H1 (cell line): ENCODE results near the gene UBE2O. TPM values are rescaled to one million over a fixed set of nuclear protein-coding genes. Genes with fewer than 3 reads are reported as not detected.

Experiments
- CTCF ChIA-PET: fragments of 300-600 bp; sonication (Branson Sonifier 250); formaldehyde crosslinking; loops from one replicate; lab custom pipeline; 2021; ENCODE audit not compliant: partially characterized antibody; lab: Charles Lee
- POLR2A ChIA-PET: fragments of 300-600 bp; sonication (Branson Sonifier 250); formaldehyde crosslinking; loops from one replicate; lab custom pipeline; 2021; ENCODE audit warnings: inconsistent platforms; ENCODE audit not compliant: partially characterized antibody; lab: Charles Lee
- DNase-seq, 2 experiments: peaks; one replicate each; pipeline versions ENCODE4 v3.0.0 to v3.0.0-alpha.2; 2010 to 2022; ENCODE audit warnings: low spot score in 2 of 2, low read depth in 1 of 2, mixed read lengths in 1 of 2
- FAIRE-seq: peaks from 2 replicates; lab custom pipeline; 2011; peaks lifted over from hg19 to GRCh38; lab: Jason Lieb, UNC
- H2AFZ ChIP-seq: 2 replicates; pipeline ENCODE4 v1.8.1; 2012; ENCODE audit warnings: low read length, inconsistent platforms
- H2AK5ac ChIP-seq: 2 replicates; pipeline ENCODE4 v1.6.1; 2013; ENCODE audit warnings: low read depth, low read length
- H2BK120ac ChIP-seq: replicated peaks from 2 replicates; pipeline ENCODE3; 2013; ENCODE audit warnings: low read depth, low read length, inconsistent platforms
- H2BK12ac ChIP-seq: 2 replicates; pipeline ENCODE4 v1.6.1; 2013; ENCODE audit warnings: low read depth, low read length
- H2BK15ac ChIP-seq: 2 replicates; pipeline ENCODE4 v1.6.1; 2013; ENCODE audit warnings: low read length
- H2BK20ac ChIP-seq: 2 replicates; pipeline ENCODE4 v1.6.1; 2013; ENCODE audit warnings: low read length
- H2BK5ac ChIP-seq: 2 replicates; pipeline ENCODE4 v1.6.1; 2013; ENCODE audit warnings: low read depth, low read length
- H3K14ac ChIP-seq: 2 replicates; pipeline ENCODE4 v1.6.1; 2013; ENCODE audit warnings: inconsistent platforms; ENCODE audit not compliant: insufficient read length
- H3K18ac ChIP-seq: 2 replicates; pipeline ENCODE4 v1.6.1; 2013; ENCODE audit warnings: low read length; ENCODE audit errors: extremely low read depth
- H3K23ac ChIP-seq: 2 replicates; pipeline ENCODE4 v1.6.1; 2013; ENCODE audit warnings: inconsistent platforms; ENCODE audit not compliant: insufficient read length
- H3K23me2 ChIP-seq: 2 replicates; pipeline ENCODE4 v1.6.1; 2013; ENCODE audit warnings: low read depth, low read length
- H3K27ac ChIP-seq: 2 replicates; pipeline ENCODE4 v1.6.1; 2011; ENCODE audit warnings: low read depth, low read length, inconsistent platforms
- H3K27me3 ChIP-seq, 4 experiments: replicated peaks in 1 of 4; 1 replicate in 1 of 4; 2 replicates in 3 of 4; pipeline versions ENCODE4 v1.6.1 to v1.8.1; 2011 to 2013; ENCODE audit warnings: low read length in 3 of 4, mild to moderate bottlenecking in 3 of 4, inconsistent platforms in 2 of 4, mixed read lengths in 2 of 4, moderate library complexity in 1 of 4; ENCODE audit not compliant: control insufficient read depth in 3 of 4, insufficient read depth in 3 of 4; ENCODE audit errors: extremely low read depth in 1 of 4
- H3K36me3 ChIP-seq, 4 experiments: 2 replicates each; pipeline versions ENCODE4 v1.6.1 to v1.8.1; 2011 to 2013; ENCODE audit warnings: mild to moderate bottlenecking in 4 of 4, low read length in 3 of 4, moderate library complexity in 2 of 4, control low read depth in 1 of 4, inconsistent platforms in 1 of 4; ENCODE audit not compliant: insufficient read depth in 4 of 4, control insufficient read depth in 2 of 4
- H3K4ac ChIP-seq: replicated peaks from 2 replicates; pipeline ENCODE3; 2013; ENCODE audit warnings: low read length, low read depth, mixed read lengths, inconsistent platforms; ENCODE audit not compliant: insufficient read length
- H3K4me1 ChIP-seq, 4 experiments: replicated peaks in 1 of 4; 1 replicate in 1 of 4; 2 replicates in 3 of 4; pipeline versions ENCODE4 v1.6.1 to v1.8.1; 2011 to 2013; ENCODE audit warnings: low read length in 3 of 4, inconsistent platforms in 2 of 4, mixed read lengths in 1 of 4; ENCODE audit not compliant: insufficient read depth in 4 of 4, control insufficient read depth in 3 of 4
- H3K4me2 ChIP-seq, 2 experiments: 2 replicates each; pipeline versions ENCODE4 v1.6.1 to v1.8.1; 2011 to 2013; ENCODE audit warnings: low read depth in 2 of 2, low read length in 2 of 2, control low read depth in 1 of 2, inconsistent platforms in 1 of 2, mild to moderate bottlenecking in 1 of 2; ENCODE audit not compliant: insufficient read depth in 1 of 2
- H3K4me3 ChIP-seq, 4 experiments: fragments of 200-600, 300-600 bp in 1 of 4; sonication (generic), shearing (Covaris generic), sonication (Bioruptor Twin) in 1 of 4; 2 replicates each; pipeline versions ENCODE4 v1.5.1 to v1.8.1; 2011 to 2016; ENCODE audit warnings: low read length in 4 of 4, low read depth in 3 of 4, control low read depth in 2 of 4, inconsistent platforms in 2 of 4, mild to moderate bottlenecking in 2 of 4, mixed read lengths in 1 of 4, moderate library complexity in 1 of 4; ENCODE audit not compliant: insufficient read depth in 2 of 4; ENCODE audit errors: extremely low read depth in 1 of 4
- H3K56ac ChIP-seq: replicated peaks from 2 replicates; pipeline ENCODE3; 2013; ENCODE audit warnings: low read depth, mild to moderate bottlenecking, mixed read lengths, low read length, inconsistent platforms; ENCODE audit not compliant: insufficient read length
- H3K79me1 ChIP-seq: 2 replicates; pipeline ENCODE4 v1.6.1; 2013; ENCODE audit warnings: low read depth, low read length, control low read depth
- H3K79me2 ChIP-seq, 2 experiments: 2 replicates each; pipeline versions ENCODE4 v1.6.1 to v1.8.1; 2012 to 2013; ENCODE audit warnings: low read length in 2 of 2, mild to moderate bottlenecking in 2 of 2, inconsistent platforms in 1 of 2; ENCODE audit not compliant: insufficient read depth in 2 of 2, control insufficient read depth in 1 of 2
- H3K9ac ChIP-seq, 4 experiments: replicated peaks in 1 of 4; 1 replicate in 1 of 4; 2 replicates in 3 of 4; pipeline versions ENCODE4 v1.6.1 to v1.8.1; 2011 to 2013; ENCODE audit warnings: low read depth in 3 of 4, low read length in 3 of 4, control low read depth in 2 of 4, mild to moderate bottlenecking in 2 of 4, moderate library complexity in 2 of 4, inconsistent platforms in 1 of 4; ENCODE audit errors: extremely low read depth in 1 of 4
- H3K9me3 ChIP-seq, 2 experiments: 2 replicates each; pipeline versions ENCODE4 v1.6.1 to v1.8.1; 2012 to 2013; ENCODE audit warnings: mild to moderate bottlenecking in 2 of 2, moderate library complexity in 2 of 2, control low read depth in 1 of 2, inconsistent platforms in 1 of 2, low read depth in 1 of 2, low read length in 1 of 2, mixed read lengths in 1 of 2; ENCODE audit not compliant: insufficient read depth in 2 of 2
- H4K20me1 ChIP-seq, 2 experiments: replicated peaks in 1 of 2; 2 replicates each; pipeline versions ENCODE3 to v1.8.1; 2011 to 2013; ENCODE audit warnings: inconsistent platforms in 2 of 2, low read length in 2 of 2, mild to moderate bottlenecking in 1 of 2; ENCODE audit not compliant: insufficient read depth in 2 of 2, control insufficient read depth in 1 of 2
- H4K5ac ChIP-seq: 2 replicates; pipeline ENCODE4 v1.6.1; 2013; ENCODE audit warnings: low read length, low read depth, mixed read lengths, inconsistent platforms; ENCODE audit not compliant: insufficient read length
- H4K8ac ChIP-seq: 2 replicates; pipeline ENCODE4 v1.8.0; 2013; ENCODE audit warnings: mild to moderate bottlenecking, moderate library complexity, low read length, inconsistent platforms; ENCODE audit not compliant: insufficient read depth; ENCODE audit errors: extremely low read depth
- H4K91ac ChIP-seq: replicated peaks from 2 replicates; pipeline ENCODE3; 2013; ENCODE audit warnings: low read length, mixed read lengths, inconsistent platforms; ENCODE audit not compliant: insufficient read length
- BRCA1 ChIP-seq: IDR thresholded peaks from 2 replicates; pipeline ENCODE4 v1.6.1; 2012; ENCODE audit warnings: low read depth, low read length, improper control_type of control experiment
- CHD2 ChIP-seq: IDR thresholded peaks from 2 replicates; pipeline ENCODE4 v1.6.1; 2012; ENCODE audit warnings: low read length, improper control_type of control experiment
- CREB1 ChIP-seq: IDR thresholded peaks from 2 replicates; pipeline ENCODE4 v1.6.1; 2012; ENCODE audit warnings: inconsistent platforms
- E2F6 ChIP-seq: IDR thresholded peaks from 2 replicates; pipeline ENCODE4 v1.6.1; 2012; ENCODE audit warnings: inconsistent platforms
- HDAC2 ChIP-seq, 2 experiments: fragments of 300-600 bp in 1 of 2; sonication (generic) in 1 of 2; IDR thresholded peaks; 2 replicates each; pipeline ENCODE4 v1.6.1; 2011 to 2012; ENCODE audit warnings: low read depth in 2 of 2, low read length in 2 of 2, mild to moderate bottlenecking in 2 of 2, moderate library complexity in 2 of 2, borderline replicate concordance in 1 of 2, inconsistent platforms in 1 of 2
- KDM4A ChIP-seq: IDR thresholded peaks from one replicate; pipeline ENCODE4 v1.7.1; 2012; ENCODE audit warnings: low read depth, mild to moderate bottlenecking, moderate library complexity, low read length, inconsistent platforms; ENCODE audit not compliant: severe bottlenecking
- SIX5 ChIP-seq: IDR thresholded peaks from 2 replicates; pipeline ENCODE4 v1.6.1; 2011; ENCODE audit warnings: mild to moderate bottlenecking, low read depth, low read length
- SP1 ChIP-seq: IDR thresholded peaks from 2 replicates; pipeline ENCODE4 v1.6.1; 2011; ENCODE audit warnings: low read depth, low read length
- TAF7 ChIP-seq: optimal IDR thresholded peaks from 2 replicates; pipeline ENCODE3; 2011; ENCODE audit warnings: low read depth, mild to moderate bottlenecking, inconsistent platforms, low read length, moderate library complexity, borderline replicate concordance
- TEAD4 ChIP-seq: IDR thresholded peaks from 2 replicates; pipeline ENCODE4 v1.6.1; 2012; ENCODE audit warnings: low read depth, low read length, inconsistent platforms, mixed read lengths
- WGBS, 2 experiments: shearing (Covaris generic) in 1 of 2; methylation state at CpG; one replicate each; pipeline versions ENCODE4 v1.1.6 to v1.1.7; 2013 to 2015; ENCODE audit warnings: low lambda C conversion rate in 2 of 2, mixed read lengths in 2 of 2, inconsistent platforms in 1 of 2, low coverage in 1 of 2, missing lambda C conversion rate in 1 of 2; ENCODE audit not compliant: insufficient replicate concordance in 2 of 2, insufficient coverage in 1 of 2, insufficient read length in 1 of 2; ENCODE audit errors: extremely low coverage in 1 of 2, missing lambda C conversion rate in 1 of 2; 5-methylcytosine and 5-hydroxymethylcytosine counted together
- polyA plus RNA-seq, 7 experiments: library from polyadenylated mRNA; depleted of rRNA in 3 of 7; stranded (reverse) in 5 of 7; unstranded in 2 of 7; fragments of >200 nt in 5 of 7; fragments of 200-250 nt in 2 of 7; gene quantifications; 1 replicate in 5 of 7; 2 replicates in 1 of 7; 4 replicates in 1 of 7; pipeline versions ENCODE4 v1.2.1 to v1.2.3, GENCODE V29; 2011 to 2013; ENCODE audit warnings: missing spikeins in 2 of 7, mixed read lengths in 2 of 7
- total RNA-seq: library from RNA; stranded (reverse); fragmentation: NEBNext Ultra II Directional; extraction: Animal tissue kit (Norgen Biotek cat#: 25700); gene quantifications from 2 replicates; pipeline ENCODE4 v1.2.1, GENCODE V29; 2021

Gene UBE2O
- total and polyA plus RNA-seq, 2 of the 8 experiments (the other 6 are each of a cell fraction or from before 2014, with no cell fraction given): 24.4 to 63.0 TPM

GRCh38 chr17:76371656-76372628, 81.0 kb downstream of the UBE2O start:
- H3K4me3 ChIP-seq: no peak overlapping the region
- H3K79me2 ChIP-seq: no peaks in the 10 kb centered on the region
- no peak overlapping the region for H3K56ac ChIP-seq
- H3K18ac ChIP-seq: no peak overlapping the region
- WGBS, 2 experiments: 91% methylated on average over 15 of the region's 16 CpGs; no CpG with 5 or more reads in 1 of the 2 experiments
- H3K14ac ChIP-seq: no peak overlapping the region
- H2BK15ac ChIP-seq: 0 out of 2 replicates have a peak overlapping the region, but pooled peaks have one; percentile 16
- no peak for DNase-seq
- FAIRE-seq: no peak
- H3K79me1 ChIP-seq: no peaks in the 10 kb centered on the region
- H2BK120ac ChIP-seq: no peak overlapping the region
- no peaks in the 10 kb centered on the region for H3K23me2 ChIP-seq
- H3K36me3 ChIP-seq: no peaks in the 10 kb centered on the region; a peak in 1 of 8 replicates
- H3K4me2 ChIP-seq: no peak overlapping the region
- no peak overlapping the region for H4K91ac ChIP-seq
- no peak overlapping the region for H4K8ac ChIP-seq
- no peak overlapping the region for H2AFZ ChIP-seq
- H2BK20ac ChIP-seq: no peak overlapping the region
- no peak overlapping the region for H3K4ac ChIP-seq
- no peak overlapping the region for H2BK5ac ChIP-seq
- ChIA-PET CTCF (interaction anchor here (0.6 to 29.3 kb wide), 7 partner anchors 14 to 1233 kb away, joined by 3 to 635 read pairs (median 4); partner anchors contain the start of gene SPHK1), POLR2A (no interaction called here)
- H3K23ac ChIP-seq: no peak overlapping the region
- no peak overlapping the region for H3K27ac ChIP-seq
- no peak overlapping the region for H2AK5ac ChIP-seq
- no peaks in the 10 kb centered on the region for H3K9me3 ChIP-seq
- H3K9ac ChIP-seq: no peak overlapping the region
- H4K20me1 ChIP-seq: no peaks in the 10 kb centered on the region
- H3K4me1 ChIP-seq: no peaks in the 10 kb centered on the region; a peak in 1 of 7 replicates
- no peaks in the 10 kb centered on the region for H3K27me3 ChIP-seq
- no peak overlapping the region for H2BK12ac ChIP-seq
- H4K5ac ChIP-seq: no peak overlapping the region
- TF ChIP-seq KDM4A (no peak), CREB1 (no peak), BRCA1 (no peak), TEAD4 (no peak), E2F6 (no peak), CHD2 (no peak), TAF7 (no peak), HDAC2 (IDR thresholded peaks at IDR 0.05; ENCODE audit: borderline replicate concordance in 1 of 2, low read depth in 2 of 2, low read length in 2 of 2) (no peak), SP1 (no peak), SIX5 (no peak)
